ENCODE data around the gene TRRAP.

TRRAP gene

DNA sequence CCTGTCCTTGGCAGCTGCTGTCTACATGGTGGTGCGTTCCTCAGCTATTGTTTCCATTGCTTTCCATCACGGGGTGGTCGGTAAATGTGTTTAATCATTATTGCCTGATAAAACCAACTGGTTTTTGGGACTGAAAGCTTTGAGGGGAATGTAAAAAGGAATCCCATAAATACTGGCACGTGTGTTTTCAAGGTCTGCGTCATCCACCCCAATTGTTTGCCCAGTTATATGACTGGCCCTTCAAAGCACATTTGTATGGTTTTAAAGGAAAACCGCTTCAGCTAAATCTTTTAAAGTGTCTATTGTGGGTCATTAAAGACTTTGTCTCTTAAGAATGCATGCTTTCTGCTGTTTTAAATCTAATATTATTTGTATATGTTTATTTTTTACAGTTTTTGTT is 65.0 kb downstream of the TRRAP start:
- H2AFZ ChIP-seq = no peak overlapping the region
- no peaks in the 10 kb centered on the region for H3K27me3 ChIP-seq (ENCODE audit: control insufficient read depth, insufficient read depth, low read length)
- H3K9ac ChIP-seq = no peak overlapping the region
- H3K36me3 ChIP-seq (ENCODE audit: control insufficient read depth, insufficient read depth, low read length) = no peaks in the 10 kb centered on the region
- no peak overlapping the region for H3K4me3 ChIP-seq (ENCODE audit: low read depth, low read length)
- no peak overlapping the region for H3K27ac ChIP-seq
- H3K4me1 ChIP-seq = peaks cover 2% of the 10 kb centered on the region
- no peak overlapping the region for H3K4me2 ChIP-seq (ENCODE audit: low read length)
- TF ChIP-seq, protein P1, sequence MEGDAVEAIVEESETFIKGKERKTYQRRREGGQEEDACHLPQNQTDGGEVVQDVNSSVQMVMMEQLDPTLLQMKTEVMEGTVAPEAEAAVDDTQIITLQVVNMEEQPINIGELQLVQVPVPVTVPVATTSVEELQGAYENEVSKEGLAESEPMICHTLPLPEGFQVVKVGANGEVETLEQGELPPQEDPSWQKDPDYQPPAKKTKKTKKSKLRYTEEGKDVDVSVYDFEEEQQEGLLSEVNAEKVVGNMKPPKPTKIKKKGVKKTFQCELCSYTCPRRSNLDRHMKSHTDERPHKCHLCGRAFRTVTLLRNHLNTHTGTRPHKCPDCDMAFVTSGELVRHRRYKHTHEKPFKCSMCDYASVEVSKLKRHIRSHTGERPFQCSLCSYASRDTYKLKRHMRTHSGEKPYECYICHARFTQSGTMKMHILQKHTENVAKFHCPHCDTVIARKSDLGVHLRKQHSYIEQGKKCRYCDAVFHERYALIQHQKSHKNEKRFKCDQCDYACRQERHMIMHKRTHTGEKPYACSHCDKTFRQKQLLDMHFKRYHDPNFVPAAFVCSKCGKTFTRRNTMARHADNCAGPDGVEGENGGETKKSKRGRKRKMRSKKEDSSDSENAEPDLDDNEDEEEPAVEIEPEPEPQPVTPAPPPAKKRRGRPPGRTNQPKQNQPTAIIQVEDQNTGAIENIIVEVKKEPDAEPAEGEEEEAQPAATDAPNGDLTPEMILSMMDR (IDR thresholded peaks at IDR 0.05) = no peak
- H3K79me2 ChIP-seq = peaks cover 10% of the 10 kb centered on the region
- no peaks in the 10 kb centered on the region for H3K9me3 ChIP-seq (ENCODE audit: control insufficient read depth, low read length)

DNA sequence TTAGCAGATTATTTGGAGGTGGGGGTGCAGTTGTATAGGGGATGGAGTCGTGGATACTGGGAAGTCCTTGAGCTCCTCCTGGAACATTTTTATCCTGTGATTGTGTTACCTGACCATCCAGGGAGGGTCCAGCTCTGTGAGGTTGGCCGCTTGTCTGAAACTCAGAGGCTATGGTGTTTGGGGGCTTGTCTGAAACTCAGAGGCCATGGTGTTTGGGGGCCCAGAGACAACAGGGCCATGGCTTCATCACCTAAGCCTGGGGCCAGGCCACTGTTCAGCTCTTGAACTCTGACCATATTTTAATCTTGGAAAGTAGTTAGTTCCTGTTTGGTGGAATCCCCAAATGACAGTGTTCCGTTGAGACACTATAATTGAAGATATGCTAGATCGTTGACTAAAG is 66.1 kb downstream of the TRRAP start:
- Histone ChIP-seq H3K27ac (no peak overlapping the region), H3K4me3 (ENCODE audit: low read depth, low read length) (no peak overlapping the region), H3K9me3 (ENCODE audit: control insufficient read depth, low read length) (no peaks in the 10 kb centered on the region), H3K4me1 (peaks cover 2% of the 10 kb centered on the region), H3K4me2 (ENCODE audit: low read length) (no peak overlapping the region), H3K27me3 (ENCODE audit: control insufficient read depth, insufficient read depth, low read length) (no peaks in the 10 kb centered on the region), H3K36me3 (ENCODE audit: control insufficient read depth, insufficient read depth, low read length) (no peaks in the 10 kb centered on the region), H3K79me2 (peaks cover 10% of the 10 kb centered on the region), H3K9ac (no peak overlapping the region), H2AFZ (no peak overlapping the region)
- TF ChIP-seq, protein P1 (IDR thresholded peaks at IDR 0.05) = no peak

DNA sequence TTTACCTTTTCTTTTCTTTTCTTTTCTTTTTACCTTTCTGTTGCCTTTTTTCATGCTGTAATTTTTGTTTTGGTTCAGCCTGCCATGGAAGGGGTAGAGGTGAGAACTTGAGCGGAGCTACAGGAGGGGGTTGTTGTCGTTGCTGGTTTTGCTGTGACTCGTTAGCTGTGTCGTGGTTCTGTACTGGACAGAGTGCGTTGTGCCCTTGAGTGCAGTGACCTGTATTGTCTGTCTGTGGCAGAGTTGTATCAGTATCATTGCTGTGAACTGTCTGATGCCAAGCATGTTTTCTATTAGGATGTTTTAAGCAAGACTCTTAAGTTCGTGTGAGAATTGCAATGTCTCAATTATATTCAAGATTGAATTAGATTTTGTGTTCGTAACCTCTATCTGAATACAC is 67.5 kb downstream of the TRRAP start:
- H3K79me2 ChIP-seq = peaks cover 10% of the 10 kb centered on the region
- H3K4me3 ChIP-seq (ENCODE audit: low read depth, low read length) = no peak overlapping the region
- no peak overlapping the region for H2AFZ ChIP-seq
- H3K36me3 ChIP-seq (ENCODE audit: control insufficient read depth, insufficient read depth, low read length) = no peaks in the 10 kb centered on the region
- H3K9ac ChIP-seq = no peak overlapping the region
- TF ChIP-seq, protein P1 (IDR thresholded peaks at IDR 0.05) = no peak
- no peaks in the 10 kb centered on the region for H3K27me3 ChIP-seq (ENCODE audit: control insufficient read depth, insufficient read depth, low read length)
- H3K9me3 ChIP-seq (ENCODE audit: control insufficient read depth, low read length) = no peaks in the 10 kb centered on the region
- peaks cover 2% of the 10 kb centered on the region for H3K4me1 ChIP-seq
- H3K27ac ChIP-seq = no peak overlapping the region
- H3K4me2 ChIP-seq (ENCODE audit: low read length) = no peak overlapping the region

DNA sequence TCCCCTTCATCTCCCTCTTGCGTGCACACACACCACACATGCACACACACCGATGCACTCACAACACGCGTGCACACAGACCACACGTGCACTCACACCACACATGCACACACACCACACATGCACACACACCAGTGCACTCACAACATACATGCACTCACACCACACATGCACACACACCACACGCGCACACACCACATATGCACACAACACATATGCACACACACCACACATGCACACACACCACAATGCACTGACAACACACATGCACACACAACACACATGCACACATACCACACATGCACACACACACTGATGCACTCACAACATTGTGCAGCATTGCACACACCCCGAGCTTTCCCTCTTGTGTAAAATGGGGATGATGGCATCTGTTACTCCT is 68.1 kb downstream of the TRRAP start:
- peaks cover 2% of the 10 kb centered on the region for H3K4me1 ChIP-seq
- H2AFZ ChIP-seq = no peak overlapping the region
- H3K9me3 ChIP-seq (ENCODE audit: control insufficient read depth, low read length) = no peaks in the 10 kb centered on the region
- H3K36me3 ChIP-seq (ENCODE audit: control insufficient read depth, insufficient read depth, low read length) = no peaks in the 10 kb centered on the region
- no peak overlapping the region for H3K9ac ChIP-seq
- no peak overlapping the region for H3K4me2 ChIP-seq (ENCODE audit: low read length)
- H3K4me3 ChIP-seq (ENCODE audit: low read depth, low read length) = no peak overlapping the region
- H3K27me3 ChIP-seq (ENCODE audit: control insufficient read depth, insufficient read depth, low read length) = no peaks in the 10 kb centered on the region
- no peak overlapping the region for H3K27ac ChIP-seq
- TF ChIP-seq, protein P1 (IDR thresholded peaks at IDR 0.05) = no peak
- H3K79me2 ChIP-seq = peaks cover 10% of the 10 kb centered on the region

DNA sequence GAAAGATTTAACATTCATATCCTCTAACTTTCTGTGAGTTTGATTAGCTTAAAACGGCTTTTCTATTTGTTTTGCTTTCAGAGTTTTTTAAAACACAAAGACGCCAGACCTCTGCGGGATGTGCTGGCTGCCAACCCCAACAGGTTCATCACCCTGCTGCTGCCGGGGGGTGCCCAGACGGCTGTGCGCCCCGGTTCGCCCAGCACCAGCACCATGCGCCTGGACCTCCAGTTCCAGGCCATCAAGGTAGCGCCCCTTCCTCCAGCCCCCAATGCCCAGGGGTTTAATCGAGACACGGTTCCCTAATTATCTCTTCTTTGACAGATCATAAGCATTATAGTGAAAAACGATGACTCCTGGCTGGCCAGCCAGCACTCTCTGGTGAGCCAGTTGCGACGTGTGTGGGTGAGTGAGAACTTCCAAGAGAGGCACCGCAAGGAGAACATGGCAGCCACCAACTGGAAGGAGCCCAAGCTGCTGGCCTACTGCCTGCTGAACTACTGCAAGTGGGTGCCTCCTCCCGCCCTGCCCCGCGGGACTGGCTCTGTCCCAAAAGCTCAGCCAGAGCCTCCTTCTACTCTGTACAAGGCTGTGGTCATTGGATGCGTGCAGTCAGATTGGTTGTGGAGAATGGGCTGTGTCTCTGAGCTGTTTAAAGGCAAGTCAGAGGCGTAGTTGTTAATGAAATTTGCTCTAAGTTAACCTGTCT is 71.2 kb downstream of the TRRAP start:
- Histone ChIP-seq H2AFZ (no peak overlapping the region), H3K36me3 (ENCODE audit: control insufficient read depth, insufficient read depth, low read length) (no peaks in the 10 kb centered on the region), H3K4me3 (ENCODE audit: low read depth, low read length) (no peak overlapping the region), H3K9ac (no peak overlapping the region), H3K4me1 (no peaks in the 10 kb centered on the region), H3K4me2 (ENCODE audit: low read length) (no peak overlapping the region), H3K79me2 (peaks cover 6% of the 10 kb centered on the region), H3K9me3 (ENCODE audit: control insufficient read depth, low read length) (no peaks in the 10 kb centered on the region), H3K27me3 (ENCODE audit: control insufficient read depth, insufficient read depth, low read length) (no peaks in the 10 kb centered on the region), H3K27ac (no peak overlapping the region)
- TF ChIP-seq, protein P1 (IDR thresholded peaks at IDR 0.05) = no peak

Measured in parathyroid adenoma (tissue), 2 donors.